ENCODE results near the gene SERTM1.

- TF ChIP-seq, protein P1, sequence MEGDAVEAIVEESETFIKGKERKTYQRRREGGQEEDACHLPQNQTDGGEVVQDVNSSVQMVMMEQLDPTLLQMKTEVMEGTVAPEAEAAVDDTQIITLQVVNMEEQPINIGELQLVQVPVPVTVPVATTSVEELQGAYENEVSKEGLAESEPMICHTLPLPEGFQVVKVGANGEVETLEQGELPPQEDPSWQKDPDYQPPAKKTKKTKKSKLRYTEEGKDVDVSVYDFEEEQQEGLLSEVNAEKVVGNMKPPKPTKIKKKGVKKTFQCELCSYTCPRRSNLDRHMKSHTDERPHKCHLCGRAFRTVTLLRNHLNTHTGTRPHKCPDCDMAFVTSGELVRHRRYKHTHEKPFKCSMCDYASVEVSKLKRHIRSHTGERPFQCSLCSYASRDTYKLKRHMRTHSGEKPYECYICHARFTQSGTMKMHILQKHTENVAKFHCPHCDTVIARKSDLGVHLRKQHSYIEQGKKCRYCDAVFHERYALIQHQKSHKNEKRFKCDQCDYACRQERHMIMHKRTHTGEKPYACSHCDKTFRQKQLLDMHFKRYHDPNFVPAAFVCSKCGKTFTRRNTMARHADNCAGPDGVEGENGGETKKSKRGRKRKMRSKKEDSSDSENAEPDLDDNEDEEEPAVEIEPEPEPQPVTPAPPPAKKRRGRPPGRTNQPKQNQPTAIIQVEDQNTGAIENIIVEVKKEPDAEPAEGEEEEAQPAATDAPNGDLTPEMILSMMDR (IDR thresholded peaks at IDR 0.05 in 4 of 5, conservative IDR thresholded peaks at IDR 0.05 in 1 of 5), result no peak
- TF ChIP-seq POLR2A (IDR thresholded peaks at IDR 0.05), result no peak
These were observed 40.1 kb downstream of the SERTM1 start for GRCh38 chr13:36713887-36714286.

Measured in gastrocnemius medialis (tissue), 4 donors.